K562 (cell line): ENCODE data around the gene ATM. TPM values are rescaled to one million over a fixed set of nuclear protein-coding genes. Genes with fewer than 3 reads are reported as not detected.

Experiments
- CTBP1 ChIP-seq: fragments of 450-650 bp; IDR thresholded peaks from 2 replicates; pipeline ENCODE4 v1.6.1; 2016; ENCODE audit warnings: borderline replicate concordance
- NBN ChIP-seq: fragments of 450-650 bp; IDR thresholded peaks from 2 replicates; pipeline ENCODE4 v1.6.1; 2016; ENCODE audit warnings: low read depth, mild to moderate bottlenecking
- RAD21 ChIP-seq, 2 experiments: fragments of 250-450 bp in 1 of 2; fragments of 450-650 bp in 1 of 2; sonication (Bioruptor Pico) in 1 of 2; formaldehyde crosslinking in 1 of 2; IDR thresholded peaks in 1 of 2; conservative IDR thresholded peaks in 1 of 2; 2 replicates each; pipeline versions ENCODE4 v1.4.0 to v1.8.0; 2020 to 2022; ENCODE audit warnings: mild to moderate bottlenecking in 2 of 2, moderate library complexity in 1 of 2
- polyA plus RNA-seq, 8 experiments: library from polyadenylated mRNA; depleted of rRNA in 4 of 8; stranded (reverse) in 5 of 8; unstranded in 3 of 8; fragments of >200 nt; fragmentation: Nextera tagmentation in 2 of 8; fragmentation: Illumina TruSeq in 1 of 8; extraction: Ambion mirVana in 2 of 8; extraction: Trizol in 1 of 8; gene quantifications; 2 replicates each; pipeline versions ENCODE4 v1.2.1 to v1.2.3, GENCODE V29; 2011 to 2014; ENCODE audit warnings: inconsistent platforms in 1 of 8, missing spikeins in 1 of 8
- total RNA-seq, 7 experiments: library from RNA; depleted of rRNA in 6 of 7; stranded (reverse); fragments of >200 nt in 6 of 7; fragmentation: Illumina TruSeq in 2 of 7; extraction: Trizol in 2 of 7; gene quantifications; 2 replicates each; pipeline versions ENCODE4 v1.2.1 to v1.2.3, GENCODE V29; 2011 to 2021; ENCODE audit warnings: low replicate concordance in 1 of 7
- TF ChIP-seq, protein P1 (sequence below), 2 experiments: fragments of 450-650 bp; formaldehyde crosslinking in 1 of 2; IDR thresholded peaks; 2 replicates each; pipeline versions ENCODE4 v1.4.0 to v1.6.1; 2014 to 2020; ENCODE audit warnings: mild to moderate bottlenecking in 2 of 2, borderline replicate concordance in 1 of 2, low read depth in 1 of 2

Gene ATM
- total and polyA plus RNA-seq, 9 of the 15 experiments (the other 6 are each of a cell fraction or from before 2014, with no cell fraction given): 8.3 to 46.8 (median 26.2) TPM

DNA sequence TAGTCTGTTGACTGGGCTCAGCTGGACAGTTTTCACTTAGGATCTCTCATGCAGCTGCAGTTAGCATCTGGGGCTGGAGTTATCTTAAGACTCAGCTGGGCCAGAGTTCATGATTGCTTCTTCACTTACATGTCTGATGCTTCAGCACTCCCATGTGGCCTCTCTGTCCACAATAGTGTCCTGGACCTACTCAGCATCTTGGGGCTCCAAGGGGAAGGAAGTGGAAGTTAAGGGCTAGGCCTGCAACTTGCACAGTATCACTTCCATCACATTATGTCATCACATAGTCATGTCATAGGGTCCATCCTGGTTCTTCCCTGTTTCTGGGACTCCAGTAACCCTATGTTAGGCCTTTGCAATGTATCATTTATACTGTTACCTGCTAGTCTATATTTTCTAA lies 128.6 kb downstream of the ATM start (continued):
- TF ChIP-seq, protein P1, sequence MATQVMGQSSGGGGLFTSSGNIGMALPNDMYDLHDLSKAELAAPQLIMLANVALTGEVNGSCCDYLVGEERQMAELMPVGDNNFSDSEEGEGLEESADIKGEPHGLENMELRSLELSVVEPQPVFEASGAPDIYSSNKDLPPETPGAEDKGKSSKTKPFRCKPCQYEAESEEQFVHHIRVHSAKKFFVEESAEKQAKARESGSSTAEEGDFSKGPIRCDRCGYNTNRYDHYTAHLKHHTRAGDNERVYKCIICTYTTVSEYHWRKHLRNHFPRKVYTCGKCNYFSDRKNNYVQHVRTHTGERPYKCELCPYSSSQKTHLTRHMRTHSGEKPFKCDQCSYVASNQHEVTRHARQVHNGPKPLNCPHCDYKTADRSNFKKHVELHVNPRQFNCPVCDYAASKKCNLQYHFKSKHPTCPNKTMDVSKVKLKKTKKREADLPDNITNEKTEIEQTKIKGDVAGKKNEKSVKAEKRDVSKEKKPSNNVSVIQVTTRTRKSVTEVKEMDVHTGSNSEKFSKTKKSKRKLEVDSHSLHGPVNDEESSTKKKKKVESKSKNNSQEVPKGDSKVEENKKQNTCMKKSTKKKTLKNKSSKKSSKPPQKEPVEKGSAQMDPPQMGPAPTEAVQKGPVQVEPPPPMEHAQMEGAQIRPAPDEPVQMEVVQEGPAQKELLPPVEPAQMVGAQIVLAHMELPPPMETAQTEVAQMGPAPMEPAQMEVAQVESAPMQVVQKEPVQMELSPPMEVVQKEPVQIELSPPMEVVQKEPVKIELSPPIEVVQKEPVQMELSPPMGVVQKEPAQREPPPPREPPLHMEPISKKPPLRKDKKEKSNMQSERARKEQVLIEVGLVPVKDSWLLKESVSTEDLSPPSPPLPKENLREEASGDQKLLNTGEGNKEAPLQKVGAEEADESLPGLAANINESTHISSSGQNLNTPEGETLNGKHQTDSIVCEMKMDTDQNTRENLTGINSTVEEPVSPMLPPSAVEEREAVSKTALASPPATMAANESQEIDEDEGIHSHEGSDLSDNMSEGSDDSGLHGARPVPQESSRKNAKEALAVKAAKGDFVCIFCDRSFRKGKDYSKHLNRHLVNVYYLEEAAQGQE (IDR thresholded peaks at IDR 0.05; ENCODE audit: borderline replicate concordance): 0 out of 2 replicates have a peak, but pooled peaks have one; percentile 21
- TF ChIP-seq, protein P1 (CRISPR knock-in tag; IDR thresholded peaks at IDR 0.05; ENCODE audit: low read depth): no peak
- TF ChIP-seq RAD21 (CRISPR knock-in tag; conservative IDR thresholded peaks at IDR 0.05 in 1 of 2, IDR thresholded peaks at IDR 0.05 in 1 of 2) (peak in 1 of 2 experiments; percentile 37; a peak in 2 of 4 replicates), NBN (no peak), CTBP1 (peak; percentile 20; the same call in 1 of the 2 replicates)
- TF ChIP-seq, all 486 proteins: peak for 3
